ENCODE data around the gene PRKG1. TPM values are rescaled to one million over a fixed set of nuclear protein-coding genes. Genes with fewer than 3 reads are reported as not detected.

Gene PRKG1
- total RNA-seq, 1 donor from 2014 or later: 17.9 TPM

DNA sequence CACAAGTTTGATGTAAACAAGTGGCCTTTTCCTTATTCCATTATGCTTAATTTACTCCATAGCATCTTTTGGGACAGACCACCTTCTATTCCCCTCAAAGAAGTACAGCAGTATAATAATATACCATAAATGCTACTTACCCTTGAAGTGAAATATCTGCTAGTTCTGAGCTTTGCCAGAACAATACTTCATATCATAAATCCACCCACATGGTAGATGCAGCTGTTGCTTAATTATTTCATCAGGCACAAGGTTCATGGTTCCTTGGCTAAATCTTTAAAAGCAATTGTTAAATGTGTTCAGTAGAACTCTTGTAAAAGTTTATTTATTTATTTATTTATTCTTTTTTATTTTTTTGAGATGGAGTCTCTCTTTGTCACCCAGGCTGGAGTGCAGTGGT, 592.2 kb downstream of the PRKG1 start:
- H3K4me3 ChIP-seq: no peak overlapping the region
- no peaks in the 10 kb centered on the region for H3K36me3 ChIP-seq
- H3K27ac ChIP-seq: no peak overlapping the region
- intact Hi-C loops (cut with DNase I): no loop called here
- H3K4me1 ChIP-seq: peaks cover 8% of the 10 kb centered on the region
- TF ChIP-seq, protein P1, sequence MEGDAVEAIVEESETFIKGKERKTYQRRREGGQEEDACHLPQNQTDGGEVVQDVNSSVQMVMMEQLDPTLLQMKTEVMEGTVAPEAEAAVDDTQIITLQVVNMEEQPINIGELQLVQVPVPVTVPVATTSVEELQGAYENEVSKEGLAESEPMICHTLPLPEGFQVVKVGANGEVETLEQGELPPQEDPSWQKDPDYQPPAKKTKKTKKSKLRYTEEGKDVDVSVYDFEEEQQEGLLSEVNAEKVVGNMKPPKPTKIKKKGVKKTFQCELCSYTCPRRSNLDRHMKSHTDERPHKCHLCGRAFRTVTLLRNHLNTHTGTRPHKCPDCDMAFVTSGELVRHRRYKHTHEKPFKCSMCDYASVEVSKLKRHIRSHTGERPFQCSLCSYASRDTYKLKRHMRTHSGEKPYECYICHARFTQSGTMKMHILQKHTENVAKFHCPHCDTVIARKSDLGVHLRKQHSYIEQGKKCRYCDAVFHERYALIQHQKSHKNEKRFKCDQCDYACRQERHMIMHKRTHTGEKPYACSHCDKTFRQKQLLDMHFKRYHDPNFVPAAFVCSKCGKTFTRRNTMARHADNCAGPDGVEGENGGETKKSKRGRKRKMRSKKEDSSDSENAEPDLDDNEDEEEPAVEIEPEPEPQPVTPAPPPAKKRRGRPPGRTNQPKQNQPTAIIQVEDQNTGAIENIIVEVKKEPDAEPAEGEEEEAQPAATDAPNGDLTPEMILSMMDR (IDR thresholded peaks at IDR 0.05): no peak
- TF ChIP-seq POLR2AphosphoS5 (IDR thresholded peaks at IDR 0.05; ENCODE audit: insufficient read depth in 1 of 2, low read depth in 1 of 2): no peak
- no peak for TF ChIP-seq POLR2A (IDR thresholded peaks at IDR 0.05)
- H3K9me3 ChIP-seq: no peaks in the 10 kb centered on the region
- H3K27me3 ChIP-seq: no peaks in the 10 kb centered on the region
- no peak for DNase-seq (ENCODE audit: extremely low spot score in 2 of 2)

- Histone ChIP-seq H3K4me1 (peaks cover 8% of the 10 kb centered on the region), H3K36me3 (no peaks in the 10 kb centered on the region), H3K27me3 (no peaks in the 10 kb centered on the region), H3K27ac (no peak overlapping the region), H3K4me3 (no peak overlapping the region), H3K9me3 (no peaks in the 10 kb centered on the region)
- intact Hi-C loops (cut with DNase I): no loop called here
- DNase-seq (ENCODE audit: extremely low spot score in 2 of 2): no peak
- TF ChIP-seq, protein P1 (IDR thresholded peaks at IDR 0.05): no peak
- TF ChIP-seq POLR2AphosphoS5 (IDR thresholded peaks at IDR 0.05; ENCODE audit: insufficient read depth in 1 of 2, low read depth in 1 of 2): no peak
- TF ChIP-seq POLR2A (IDR thresholded peaks at IDR 0.05): no peak
Measured at GRCh38 chr10:51667678-51668335, 593.5 kb downstream of the PRKG1 start.

DNA sequence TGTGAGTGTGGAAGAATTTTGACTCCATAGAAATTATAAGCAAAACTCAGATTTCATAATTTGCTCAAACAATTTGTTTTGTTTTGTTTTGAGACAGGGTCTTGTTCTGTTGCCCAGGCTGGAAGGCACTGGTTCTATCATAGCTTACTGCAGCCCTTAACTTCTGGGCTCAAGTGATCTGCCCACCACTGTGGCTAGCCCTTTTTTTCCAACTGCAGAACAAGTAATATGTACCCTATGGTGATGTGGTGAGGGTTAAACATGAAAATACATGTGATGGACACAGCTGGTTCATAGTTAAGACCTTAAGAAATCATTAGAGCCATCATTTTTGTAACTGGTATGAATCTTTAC, 594.0 kb downstream of the PRKG1 start:
- H3K4me3 ChIP-seq: no peak overlapping the region
- TF ChIP-seq, protein P1 (IDR thresholded peaks at IDR 0.05): no peak
- no peak for TF ChIP-seq POLR2A (IDR thresholded peaks at IDR 0.05)
- H3K27ac ChIP-seq: no peak overlapping the region
- H3K36me3 ChIP-seq: no peaks in the 10 kb centered on the region
- intact Hi-C loops (cut with DNase I): no loop called here
- no peak for DNase-seq (ENCODE audit: extremely low spot score in 2 of 2)
- no peaks in the 10 kb centered on the region for H3K27me3 ChIP-seq
- no peaks in the 10 kb centered on the region for H3K9me3 ChIP-seq
- H3K4me1 ChIP-seq: peaks cover 8% of the 10 kb centered on the region

DNA sequence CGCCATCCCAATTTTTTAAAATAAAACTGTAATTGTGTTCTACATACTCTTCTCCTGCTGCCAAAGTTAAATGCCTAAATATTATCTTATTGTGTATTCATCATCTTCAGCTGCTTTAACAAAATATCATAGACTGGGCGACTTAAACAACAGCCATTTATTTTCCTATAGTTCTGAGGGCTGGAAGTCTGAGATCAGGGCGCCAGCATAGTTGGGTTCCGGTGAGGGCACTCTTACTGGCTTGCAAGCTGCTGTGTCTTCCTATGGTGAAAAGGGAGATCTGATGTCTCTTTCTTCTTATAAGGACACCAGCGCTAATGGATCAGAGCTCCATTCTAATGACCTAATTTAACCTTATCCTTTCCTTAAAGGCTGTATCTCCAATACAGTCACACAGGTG, 594.8 kb downstream of the PRKG1 start:
- no peak overlapping the region for H3K4me3 ChIP-seq
- no peak for DNase-seq (ENCODE audit: extremely low spot score in 2 of 2)
- no peaks in the 10 kb centered on the region for H3K36me3 ChIP-seq
- intact Hi-C loops (cut with DNase I): no loop called here
- TF ChIP-seq, protein P1 (IDR thresholded peaks at IDR 0.05): no peak
- TF ChIP-seq POLR2AphosphoS5 (IDR thresholded peaks at IDR 0.05; ENCODE audit: insufficient read depth in 1 of 2, low read depth in 1 of 2): no peak
- TF ChIP-seq POLR2A (IDR thresholded peaks at IDR 0.05): no peak
- H3K4me1 ChIP-seq: peaks cover 8% of the 10 kb centered on the region
- H3K27me3 ChIP-seq: no peaks in the 10 kb centered on the region
- no peaks in the 10 kb centered on the region for H3K9me3 ChIP-seq
- no peak overlapping the region for H3K27ac ChIP-seq

- no peak for DNase-seq (ENCODE audit: extremely low spot score in 2 of 2)
- H3K9me3 ChIP-seq: no peaks in the 10 kb centered on the region
- peaks cover 8% of the 10 kb centered on the region for H3K4me1 ChIP-seq
- intact Hi-C loops (cut with DNase I): no loop called here
- H3K36me3 ChIP-seq: no peaks in the 10 kb centered on the region
- TF ChIP-seq POLR2AphosphoS5 (IDR thresholded peaks at IDR 0.05; ENCODE audit: insufficient read depth in 1 of 2, low read depth in 1 of 2): no peak
- TF ChIP-seq POLR2A (IDR thresholded peaks at IDR 0.05): no peak
- TF ChIP-seq, protein P1 (IDR thresholded peaks at IDR 0.05): no peak
- H3K27me3 ChIP-seq: no peaks in the 10 kb centered on the region
- no peak overlapping the region for H3K4me3 ChIP-seq
- no peak overlapping the region for H3K27ac ChIP-seq
Measured at GRCh38 chr10:51672039-51672535, 597.8 kb downstream of the PRKG1 start.
